K562 (cell line): ENCODE data around the gene CCDC27. TPM values are rescaled to one million over a fixed set of nuclear protein-coding genes. Genes with fewer than 3 reads are reported as not detected.

Experiments
- ATAC-seq: fragments of 200-7000 bp; cut with Tn5 transposase; 3 replicates; pipeline ENCODE4 v1.9.1; 2020; ENCODE audit warnings: moderate library complexity
- BruUV-seq: library from RNA; stranded (reverse); fragments of 400-500 nt; replicated peaks from 2 replicates; lab custom pipeline; 2021; lab: Mats Ljungman, UMichigan
- CTCF ChIA-PET: fragments of 300-600 bp; formaldehyde crosslinking; extraction: SDS; loops from one replicate; lab custom pipeline; 2021; ENCODE audit warnings: low intra/inter-chr PET ratio; lab: Yijun Ruan, JAX
- POLR2A ChIA-PET: fragments of 300-600, 350-650 bp; sonication (Branson Sonifier 250); formaldehyde crosslinking; extraction: SDS; loops from one replicate; lab custom pipeline; 2021; ENCODE audit warnings: antibody characterized with exemption, inconsistent platforms; lab: Yijun Ruan, JAX
- DNase-seq, 4 experiments: peaks; one replicate each; pipeline versions ENCODE4 v3.0.0 to v3.0.0-alpha.2; 2011 to 2018; ENCODE audit warnings: low spot score in 3 of 4, mixed read lengths in 3 of 4; ENCODE audit errors: extremely low read depth in 1 of 4
- FAIRE-seq: peaks from 2 replicates; lab custom pipeline; 2011; peaks lifted over from hg19 to GRCh38; lab: Jason Lieb, UNC
- H2AFZ ChIP-seq: 2 replicates; pipeline ENCODE4 v1.6.0; 2011; ENCODE audit warnings: low read depth, low read length, control low read depth, inconsistent platforms
- H3K27ac ChIP-seq: fragments of 200-600 bp; 3 replicates; pipeline ENCODE4 v1.8.0; 2011; ENCODE audit warnings: low read depth, mild to moderate bottlenecking, control low read depth, inconsistent platforms, low read length, moderate library complexity, mixed read lengths; ENCODE audit errors: extremely low read depth
- H3K27me3 ChIP-seq, 2 experiments: fragments of 300-600 bp in 1 of 2; 2 replicates in 1 of 2; 3 replicates in 1 of 2; pipeline versions ENCODE4 v1.6.0 to v1.8.0; 2011; ENCODE audit warnings: inconsistent platforms in 2 of 2, low read length in 2 of 2, mild to moderate bottlenecking in 1 of 2, mixed read lengths in 1 of 2, moderate library complexity in 1 of 2; ENCODE audit not compliant: control insufficient read depth in 2 of 2, insufficient read depth in 2 of 2
- H3K36me3 ChIP-seq: fragments of 300-600 bp; 3 replicates; pipeline ENCODE4 v1.8.0; 2011; ENCODE audit warnings: mild to moderate bottlenecking, low read length, inconsistent platforms; ENCODE audit not compliant: control insufficient read depth, insufficient read depth
- H3K4me1 ChIP-seq, 2 experiments: fragments of 200-600 bp in 1 of 2; replicated peaks in 1 of 2; 2 replicates in 1 of 2; 3 replicates in 1 of 2; pipeline versions ENCODE4 v1.5.1 to v1.8.0; 2011; ENCODE audit warnings: inconsistent platforms in 2 of 2, low read length in 2 of 2, mild to moderate bottlenecking in 1 of 2, mixed read lengths in 1 of 2, moderate library complexity in 1 of 2; ENCODE audit not compliant: control insufficient read depth in 2 of 2, insufficient read depth in 2 of 2
- H3K4me2 ChIP-seq: 2 replicates; pipeline ENCODE4 v1.6.1; 2011; ENCODE audit warnings: low read length, control low read depth, inconsistent platforms, mixed read lengths; ENCODE audit not compliant: insufficient read depth
- H3K4me3 ChIP-seq: fragments of 200-600 bp; sonication (generic), shearing (Covaris generic); 2 replicates; pipeline ENCODE4 v1.5.1; 2016; ENCODE audit warnings: control low read depth, inconsistent platforms
- H3K79me2 ChIP-seq: fragments of 200-600 bp; 3 replicates; pipeline ENCODE4 v1.8.0; 2011; ENCODE audit warnings: low read length, inconsistent platforms; ENCODE audit not compliant: control insufficient read depth, insufficient read depth
- H3K9ac ChIP-seq, 2 experiments: 2 replicates each; pipeline versions ENCODE4 v1.6.0 to v1.6.1; 2011; ENCODE audit warnings: low read depth in 2 of 2, low read length in 2 of 2, control low read depth in 1 of 2, inconsistent platforms in 1 of 2, mild to moderate bottlenecking in 1 of 2, mixed read lengths in 1 of 2; ENCODE audit not compliant: insufficient read depth in 1 of 2
- H3K9me1 ChIP-seq: one replicate; pipeline ENCODE4 v1.6.0; 2011; ENCODE audit warnings: inconsistent platforms, mild to moderate bottlenecking, low read length, moderate library complexity; ENCODE audit not compliant: control insufficient read depth, insufficient read depth
- H3K9me3 ChIP-seq: replicated peaks from 2 replicates; pipeline ENCODE4 v1.5.1; 2011; ENCODE audit warnings: low read depth, low read length, inconsistent platforms; ENCODE audit not compliant: control insufficient read depth, insufficient read depth
- H4K20me1 ChIP-seq: replicated peaks from 2 replicates; pipeline ENCODE4 v1.6.1; 2011; ENCODE audit warnings: low read length, inconsistent platforms, mixed read lengths; ENCODE audit not compliant: control insufficient read depth, insufficient read depth
- CTBP1 ChIP-seq: fragments of 450-650 bp; IDR thresholded peaks from 2 replicates; pipeline ENCODE4 v1.6.1; 2016; ENCODE audit warnings: borderline replicate concordance
- FOXA3 ChIP-seq, 2 experiments: fragments of 450-650 bp in 1 of 2; sonication (generic) in 1 of 2; formaldehyde crosslinking; IDR thresholded peaks in 1 of 2; conservative IDR thresholded peaks in 1 of 2; 2 replicates each; pipeline versions ENCODE4 v1.4.0 to v1.8.0; 2020 to 2022; ENCODE audit warnings: mild to moderate bottlenecking in 2 of 2, missing genetic modification reagents in 1 of 2
- HMG20B ChIP-seq: fragments of 250-450 bp; sonication (Bioruptor Pico); IDR thresholded peaks from 2 replicates; pipeline ENCODE4 v1.5.0; 2021; ENCODE audit warnings: mild to moderate bottlenecking
- POLR2A ChIP-seq: fragments of 450-650 bp; conservative IDR thresholded peaks from 2 replicates; pipeline ENCODE4 v1.6.1; 2016
- POLR2G ChIP-seq: fragments of 200-400 bp; formaldehyde crosslinking; IDR thresholded peaks from 2 replicates; pipeline ENCODE4 v1.6.1; 2017; ENCODE audit warnings: low read depth, mild to moderate bottlenecking, antibody characterized with exemption, low read length, moderate library complexity
- SAP30 ChIP-seq: fragments of 200-600 bp; sonication (generic); IDR thresholded peaks from 2 replicates; pipeline ENCODE4 v1.6.1; 2012; ENCODE audit warnings: borderline replicate concordance, low read depth, mild to moderate bottlenecking, moderate library complexity, low read length, control low read depth, inconsistent platforms; ENCODE audit not compliant: insufficient read depth, poor library complexity, severe bottlenecking
- THRA ChIP-seq: fragments of 450-650 bp; IDR thresholded peaks from 2 replicates; pipeline ENCODE4 v1.6.1; 2017; ENCODE audit warnings: mild to moderate bottlenecking, moderate library complexity
- ZBED1 ChIP-seq: IDR thresholded peaks from 2 replicates; pipeline ENCODE4 v1.6.1; 2014
- ZNF655 ChIP-seq: fragments of 250-450 bp; sonication (Bioruptor Pico); IDR thresholded peaks from 2 replicates; pipeline ENCODE4 v1.5.0; 2021
- WGBS: fragments of 100-300 bp; shearing (Covaris generic); methylation state at CpG from one replicate; pipeline ENCODE4 v1.1.6; 2016; ENCODE audit warnings: low coverage, mixed read lengths; ENCODE audit not compliant: insufficient coverage; ENCODE audit errors: missing lambda C conversion rate; 5-methylcytosine and 5-hydroxymethylcytosine counted together
- in situ Hi-C: fragments of 300-500 bp; cut with MboI; formaldehyde crosslinking; loops from 4 replicates; pipeline ENCODE4 v1.15.0; 2018; ENCODE audit warnings: inconsistent platforms, mixed read lengths
- intact Hi-C: fragments of 100-400 bp; cut with micrococcal nuclease; formaldehyde crosslinking; loops from 2 replicates; pipeline ENCODE4 v1.14.2; 2022
- polyA plus RNA-seq, 8 experiments: library from polyadenylated mRNA; depleted of rRNA in 4 of 8; stranded (reverse) in 5 of 8; unstranded in 3 of 8; fragments of >200 nt; fragmentation: Nextera tagmentation in 2 of 8; fragmentation: Illumina TruSeq in 1 of 8; extraction: Ambion mirVana in 2 of 8; extraction: Trizol in 1 of 8; gene quantifications; 2 replicates each; pipeline versions ENCODE4 v1.2.1 to v1.2.3, GENCODE V29; 2011 to 2014; ENCODE audit warnings: inconsistent platforms in 1 of 8, missing spikeins in 1 of 8
- total RNA-seq, 7 experiments: library from RNA; depleted of rRNA in 6 of 7; stranded (reverse); fragments of >200 nt in 6 of 7; fragmentation: Illumina TruSeq in 2 of 7; extraction: Trizol in 2 of 7; gene quantifications; 2 replicates each; pipeline versions ENCODE4 v1.2.1 to v1.2.3, GENCODE V29; 2011 to 2021; ENCODE audit warnings: low replicate concordance in 1 of 7
- TF ChIP-seq, protein P1 (sequence below): fragments of 250-450 bp; sonication (Bioruptor Pico); IDR thresholded peaks from 2 replicates; pipeline ENCODE4 v1.9.0; 2021; ENCODE audit warnings: mild to moderate bottlenecking, inconsistent platforms
- TF ChIP-seq, protein P2 (sequence below): IDR thresholded peaks from 2 replicates; pipeline ENCODE4 v1.6.1; 2012; ENCODE audit warnings: low read depth, low read length, improper control_type of control experiment, borderline replicate concordance
- TF ChIP-seq, protein P3 (sequence below): fragments of 450-650 bp; formaldehyde crosslinking; IDR thresholded peaks from 2 replicates; pipeline ENCODE4 v1.4.0; 2022; ENCODE audit warnings: mild to moderate bottlenecking, moderate library complexity

Gene CCDC27
- total and polyA plus RNA-seq, 9 of the 15 experiments (the other 6 are each of a cell fraction or from before 2014, with no cell fraction given) = 0.01 to 0.04 TPM; not detected in 7

GRCh38 chr1:3772715-3773571 lies 20.7 kb downstream of the CCDC27 start, which contains the start of gene SMIM1:
TSS of gene SMIM1 (plus strand) at chr1:3772749. CDS start at chr1:3775374, 2,625 bp downstream.
- peaks cover 5% of the 10 kb centered on the region for H3K9me1 ChIP-seq
- H3K4me1 ChIP-seq = peaks cover 26 to 87% of the 10 kb centered on the region in 2 experiments
- POLR2A ChIA-PET = interaction anchor here (0.7 to 2.0 kb wide), 7 partner anchors 14 to 126 kb away, joined by 3 to 7 read pairs (median 3); partner anchors contain the start of gene LRRC47
- H3K9me3 ChIP-seq = no peaks in the 10 kb centered on the region
- peaks cover 38% of the 10 kb centered on the region for H3K79me2 ChIP-seq
- no peaks in the 10 kb centered on the region for H4K20me1 ChIP-seq
- BruUV-seq = TSS peak; percentile 52
- DNase-seq (peak in 2 of 4 experiments; percentile 55 to 77), FAIRE-seq (no peak), ATAC-seq (peak; percentile 36)
- 1% methylated on average over 55 of the region's 55 CpGs for whole genome bisulfite sequencing
- peak within 1 kb of the TSS; percentile 67 for H3K27ac ChIP-seq
- H3K4me3 ChIP-seq = peak within 1 kb of the TSS; percentile 65
- H3K36me3 ChIP-seq = peaks cover 8% of the 10 kb centered on the region; the same call in 1 of the 3 replicates
- H3K27me3 ChIP-seq = no peaks in the 10 kb centered on the region
- peak within 1 kb of the TSS; percentile 92 for H3K4me2 ChIP-seq
- in situ Hi-C loops (no loop called here), intact Hi-C loops (no loop called here)
- CTCF ChIA-PET = interaction anchor here (0.6 kb wide), 1 partner anchor 132 kb away, joined by 5 read pairs; no protein-coding TSS in a partner anchor
- H3K9ac ChIP-seq = peak within 1 kb of the TSS; percentile 67 to 94
- peak within 1 kb of the TSS; percentile 68 for H2AFZ ChIP-seq
- TF ChIP-seq POLR2A (0 out of 2 replicates have a peak, but pooled peaks have one; percentile 29), ZNF655 (no peak), FOXA3 (CRISPR knock-in tag; conservative IDR thresholded peaks at IDR 0.05 in 1 of 2, IDR thresholded peaks at IDR 0.05 in 1 of 2) (peak in 1 of 2 experiments; percentile 65; a peak in 1 of 4 replicates), CTBP1 (peak; percentile 43; the same call in 1 of the 2 replicates), SAP30 (no peak), THRA (no peak), ZBED1 (no peak), HMG20B (CRISPR knock-in tag) (no peak), POLR2G (peak; percentile 46; the same call in 1 of the 2 replicates)
- TF ChIP-seq, protein P1, sequence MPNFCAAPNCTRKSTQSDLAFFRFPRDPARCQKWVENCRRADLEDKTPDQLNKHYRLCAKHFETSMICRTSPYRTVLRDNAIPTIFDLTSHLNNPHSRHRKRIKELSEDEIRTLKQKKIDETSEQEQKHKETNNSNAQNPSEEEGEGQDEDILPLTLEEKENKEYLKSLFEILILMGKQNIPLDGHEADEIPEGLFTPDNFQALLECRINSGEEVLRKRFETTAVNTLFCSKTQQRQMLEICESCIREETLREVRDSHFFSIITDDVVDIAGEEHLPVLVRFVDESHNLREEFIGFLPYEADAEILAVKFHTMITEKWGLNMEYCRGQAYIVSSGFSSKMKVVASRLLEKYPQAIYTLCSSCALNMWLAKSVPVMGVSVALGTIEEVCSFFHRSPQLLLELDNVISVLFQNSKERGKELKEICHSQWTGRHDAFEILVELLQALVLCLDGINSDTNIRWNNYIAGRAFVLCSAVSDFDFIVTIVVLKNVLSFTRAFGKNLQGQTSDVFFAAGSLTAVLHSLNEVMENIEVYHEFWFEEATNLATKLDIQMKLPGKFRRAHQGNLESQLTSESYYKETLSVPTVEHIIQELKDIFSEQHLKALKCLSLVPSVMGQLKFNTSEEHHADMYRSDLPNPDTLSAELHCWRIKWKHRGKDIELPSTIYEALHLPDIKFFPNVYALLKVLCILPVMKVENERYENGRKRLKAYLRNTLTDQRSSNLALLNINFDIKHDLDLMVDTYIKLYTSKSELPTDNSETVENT (CRISPR knock-in tag) = peak; percentile 10; the same call in 1 of the 2 replicates
- TF ChIP-seq, protein P2, sequence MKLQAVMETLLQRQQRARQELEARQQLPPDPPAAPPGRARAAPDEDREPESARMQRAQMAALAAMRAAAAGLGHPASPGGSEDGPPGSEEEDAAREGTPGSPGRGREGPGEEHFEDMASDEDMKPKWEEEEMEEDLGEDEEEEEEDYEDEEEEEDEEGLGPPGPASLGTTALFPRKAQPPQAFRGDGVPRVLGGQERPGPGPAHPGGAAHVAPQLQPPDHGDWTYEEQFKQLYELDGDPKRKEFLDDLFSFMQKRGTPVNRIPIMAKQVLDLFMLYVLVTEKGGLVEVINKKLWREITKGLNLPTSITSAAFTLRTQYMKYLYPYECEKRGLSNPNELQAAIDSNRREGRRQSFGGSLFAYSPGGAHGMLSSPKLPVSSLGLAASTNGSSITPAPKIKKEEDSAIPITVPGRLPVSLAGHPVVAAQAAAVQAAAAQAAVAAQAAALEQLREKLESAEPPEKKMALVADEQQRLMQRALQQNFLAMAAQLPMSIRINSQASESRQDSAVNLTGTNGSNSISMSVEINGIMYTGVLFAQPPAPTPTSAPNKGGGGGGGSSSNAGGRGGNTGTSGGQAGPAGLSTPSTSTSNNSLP = no peak
- TF ChIP-seq, protein P3, sequence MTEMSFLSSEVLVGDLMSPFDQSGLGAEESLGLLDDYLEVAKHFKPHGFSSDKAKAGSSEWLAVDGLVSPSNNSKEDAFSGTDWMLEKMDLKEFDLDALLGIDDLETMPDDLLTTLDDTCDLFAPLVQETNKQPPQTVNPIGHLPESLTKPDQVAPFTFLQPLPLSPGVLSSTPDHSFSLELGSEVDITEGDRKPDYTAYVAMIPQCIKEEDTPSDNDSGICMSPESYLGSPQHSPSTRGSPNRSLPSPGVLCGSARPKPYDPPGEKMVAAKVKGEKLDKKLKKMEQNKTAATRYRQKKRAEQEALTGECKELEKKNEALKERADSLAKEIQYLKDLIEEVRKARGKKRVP = peak; percentile 26; the same call in 1 of the 2 replicates
